Ishikawa (cell line): ENCODE data around the gene MSMB.

Experiments used
- CEBPB ChIP-seq: IDR thresholded peaks from 2 replicates; pipeline ENCODE4 v1.6.1; 2012
- CREB1 ChIP-seq: IDR thresholded peaks from 2 replicates; pipeline ENCODE4 v1.6.1; 2012; ENCODE audit warnings: low read depth
- EGR1 ChIP-seq: IDR thresholded peaks from 2 replicates; pipeline ENCODE4 v1.6.1; 2012
- EP300 ChIP-seq: IDR thresholded peaks from 2 replicates; pipeline ENCODE4 v1.6.1; 2012; ENCODE audit warnings: borderline replicate concordance
- FOXM1 ChIP-seq: IDR thresholded peaks from 2 replicates; pipeline ENCODE4 v1.6.1; 2012; ENCODE audit warnings: low read depth, borderline replicate concordance
- NFIC ChIP-seq: IDR thresholded peaks from 2 replicates; pipeline ENCODE4 v1.6.1; 2012
- RAD21 ChIP-seq: IDR thresholded peaks from 2 replicates; pipeline ENCODE4 v1.6.1; 2012; ENCODE audit warnings: low read depth
- TAF1 ChIP-seq: IDR thresholded peaks from 2 replicates; pipeline ENCODE4 v1.6.1; 2012; ENCODE audit warnings: low read depth, mild to moderate bottlenecking
- TCF12 ChIP-seq: IDR thresholded peaks from 2 replicates; pipeline ENCODE4 v1.6.1; 2012; ENCODE audit warnings: low read depth
- TEAD4 ChIP-seq: IDR thresholded peaks from 2 replicates; pipeline ENCODE4 v1.6.1; 2012
- YY1 ChIP-seq: IDR thresholded peaks from 2 replicates; pipeline ENCODE4 v1.6.1; 2012; ENCODE audit warnings: low read depth
- ZBTB7A ChIP-seq: IDR thresholded peaks from 2 replicates; pipeline ENCODE4 v1.6.1; 2012; ENCODE audit warnings: low read depth
- TF ChIP-seq, protein P1 (sequence below): IDR thresholded peaks from 2 replicates; pipeline ENCODE4 v1.6.1; 2012; ENCODE audit warnings: low read depth, mild to moderate bottlenecking
- TF ChIP-seq, protein P2 (sequence below): IDR thresholded peaks from 2 replicates; pipeline ENCODE4 v1.6.1; 2012
- TF ChIP-seq, protein P3 (sequence below): IDR thresholded peaks from 2 replicates; pipeline ENCODE4 v1.6.1; 2012

Gene MSMB

DNA sequence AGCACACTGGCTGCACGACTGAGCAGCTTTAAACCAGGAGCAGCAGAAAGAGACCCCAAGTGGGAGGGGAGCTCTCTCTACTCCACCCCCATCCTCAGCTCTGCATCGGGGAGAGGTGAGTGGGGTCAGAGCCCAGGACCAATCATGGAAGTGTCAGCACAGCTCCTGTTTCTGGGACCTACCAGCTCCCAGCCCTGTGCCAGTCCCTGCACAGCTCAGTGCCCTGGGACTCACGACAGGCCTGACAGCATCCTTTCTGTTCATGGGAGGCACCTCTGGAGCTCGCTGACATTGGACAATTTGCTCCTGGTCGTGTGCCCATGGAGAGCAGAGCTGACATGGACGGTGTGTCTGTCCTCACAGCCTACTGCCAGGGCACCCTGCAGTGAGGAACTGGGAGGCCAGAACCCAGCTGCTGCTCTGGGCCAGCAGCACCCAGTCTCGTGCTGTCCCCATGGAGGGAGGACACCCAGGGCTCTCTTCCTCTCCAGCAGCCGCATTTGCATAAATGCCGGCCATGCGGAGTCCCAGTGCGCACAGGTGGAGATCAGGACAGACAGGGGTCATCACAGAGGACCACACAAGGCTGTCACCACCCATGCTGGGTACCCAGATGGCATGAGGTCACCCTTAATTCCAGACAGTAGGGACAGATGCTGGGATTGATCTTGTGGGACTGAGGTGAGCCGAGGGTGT is 45.9 kb upstream of the MSMB start:
- TF ChIP-seq FOXM1 = no peak
- TF ChIP-seq CREB1 = no peak
- no peak for TF ChIP-seq RAD21
- TF ChIP-seq, protein P1, sequence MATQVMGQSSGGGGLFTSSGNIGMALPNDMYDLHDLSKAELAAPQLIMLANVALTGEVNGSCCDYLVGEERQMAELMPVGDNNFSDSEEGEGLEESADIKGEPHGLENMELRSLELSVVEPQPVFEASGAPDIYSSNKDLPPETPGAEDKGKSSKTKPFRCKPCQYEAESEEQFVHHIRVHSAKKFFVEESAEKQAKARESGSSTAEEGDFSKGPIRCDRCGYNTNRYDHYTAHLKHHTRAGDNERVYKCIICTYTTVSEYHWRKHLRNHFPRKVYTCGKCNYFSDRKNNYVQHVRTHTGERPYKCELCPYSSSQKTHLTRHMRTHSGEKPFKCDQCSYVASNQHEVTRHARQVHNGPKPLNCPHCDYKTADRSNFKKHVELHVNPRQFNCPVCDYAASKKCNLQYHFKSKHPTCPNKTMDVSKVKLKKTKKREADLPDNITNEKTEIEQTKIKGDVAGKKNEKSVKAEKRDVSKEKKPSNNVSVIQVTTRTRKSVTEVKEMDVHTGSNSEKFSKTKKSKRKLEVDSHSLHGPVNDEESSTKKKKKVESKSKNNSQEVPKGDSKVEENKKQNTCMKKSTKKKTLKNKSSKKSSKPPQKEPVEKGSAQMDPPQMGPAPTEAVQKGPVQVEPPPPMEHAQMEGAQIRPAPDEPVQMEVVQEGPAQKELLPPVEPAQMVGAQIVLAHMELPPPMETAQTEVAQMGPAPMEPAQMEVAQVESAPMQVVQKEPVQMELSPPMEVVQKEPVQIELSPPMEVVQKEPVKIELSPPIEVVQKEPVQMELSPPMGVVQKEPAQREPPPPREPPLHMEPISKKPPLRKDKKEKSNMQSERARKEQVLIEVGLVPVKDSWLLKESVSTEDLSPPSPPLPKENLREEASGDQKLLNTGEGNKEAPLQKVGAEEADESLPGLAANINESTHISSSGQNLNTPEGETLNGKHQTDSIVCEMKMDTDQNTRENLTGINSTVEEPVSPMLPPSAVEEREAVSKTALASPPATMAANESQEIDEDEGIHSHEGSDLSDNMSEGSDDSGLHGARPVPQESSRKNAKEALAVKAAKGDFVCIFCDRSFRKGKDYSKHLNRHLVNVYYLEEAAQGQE = no peak
- no peak for TF ChIP-seq TEAD4
- no peak for TF ChIP-seq CEBPB
- TF ChIP-seq, protein P2, sequence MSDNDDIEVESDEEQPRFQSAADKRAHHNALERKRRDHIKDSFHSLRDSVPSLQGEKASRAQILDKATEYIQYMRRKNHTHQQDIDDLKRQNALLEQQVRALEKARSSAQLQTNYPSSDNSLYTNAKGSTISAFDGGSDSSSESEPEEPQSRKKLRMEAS = no peak
- no peak for TF ChIP-seq NFIC

DNA sequence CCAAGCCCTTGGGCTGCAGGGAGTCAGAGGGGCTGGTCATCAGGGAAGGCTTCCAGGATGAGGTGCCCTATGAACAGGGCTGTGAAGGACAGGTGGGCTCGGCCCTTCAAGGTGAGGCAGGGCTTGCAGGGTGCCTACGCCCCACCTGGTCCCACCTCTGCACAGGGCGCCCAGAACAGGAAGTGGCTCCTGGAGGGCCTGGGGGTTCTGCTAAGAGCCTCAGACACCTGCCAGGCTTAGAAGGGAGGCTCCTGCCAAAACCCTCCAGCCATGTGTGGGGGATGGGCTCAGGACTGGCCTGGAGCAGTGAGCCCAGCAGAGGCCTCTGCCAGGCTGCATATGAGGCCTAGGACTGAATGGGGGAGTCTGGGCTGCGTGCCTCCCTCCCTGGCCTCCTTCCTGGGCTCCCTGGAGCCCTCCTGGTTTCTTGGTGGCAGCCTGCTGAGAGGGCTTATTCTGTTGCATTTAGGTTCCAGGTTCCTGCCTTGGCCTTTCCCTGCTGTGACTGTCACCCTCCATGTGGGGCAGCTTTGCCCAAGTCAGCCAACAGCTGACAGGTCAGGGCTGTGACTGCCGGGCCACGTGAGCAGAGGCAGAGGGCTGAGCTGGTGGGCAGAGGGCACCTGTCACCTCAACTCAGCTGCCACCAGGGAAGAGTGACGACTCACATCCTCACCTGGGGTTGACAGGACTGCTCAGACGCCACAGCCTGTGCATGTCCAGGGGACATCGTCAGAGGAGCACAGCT is 45.2 kb upstream of the MSMB start:
- TF ChIP-seq TEAD4 (no peak), ZBTB7A (no peak), NFIC (no peak), CEBPB (no peak), EP300 (no peak), TAF1 (no peak), CREB1 (no peak), EGR1 (no peak), YY1 (no peak), TCF12 (no peak)
- TF ChIP-seq, protein P3, sequence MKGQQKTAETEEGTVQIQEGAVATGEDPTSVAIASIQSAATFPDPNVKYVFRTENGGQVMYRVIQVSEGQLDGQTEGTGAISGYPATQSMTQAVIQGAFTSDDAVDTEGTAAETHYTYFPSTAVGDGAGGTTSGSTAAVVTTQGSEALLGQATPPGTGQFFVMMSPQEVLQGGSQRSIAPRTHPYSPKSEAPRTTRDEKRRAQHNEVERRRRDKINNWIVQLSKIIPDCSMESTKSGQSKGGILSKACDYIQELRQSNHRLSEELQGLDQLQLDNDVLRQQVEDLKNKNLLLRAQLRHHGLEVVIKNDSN = no peak

DNA sequence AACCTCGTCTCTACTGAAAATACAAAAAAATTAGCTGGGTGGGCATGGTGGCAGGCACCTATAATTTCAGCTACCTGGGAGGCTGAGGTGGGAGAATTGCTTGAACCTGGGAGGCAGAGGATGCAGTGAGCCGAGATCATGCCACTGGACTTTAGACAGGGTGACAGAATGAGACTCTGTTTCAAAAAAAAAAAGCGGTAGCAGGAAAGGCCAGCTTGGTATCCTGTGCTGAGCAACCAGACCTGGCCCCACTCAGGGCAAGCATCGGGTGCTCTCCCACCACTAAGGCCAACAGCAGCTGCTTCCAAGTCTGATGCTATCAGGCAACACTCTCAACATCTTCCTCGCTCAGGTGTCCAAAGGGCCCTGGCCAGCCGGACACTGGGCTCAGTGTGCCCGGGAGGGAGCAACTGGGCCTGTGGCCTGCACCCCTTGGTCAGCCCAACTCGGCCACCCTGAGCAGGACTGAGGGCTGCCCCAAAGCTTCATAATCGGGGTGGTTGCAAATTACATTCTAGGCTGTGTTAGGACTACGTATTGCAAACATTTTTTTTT is 44.3 kb upstream of the MSMB start:
- TF ChIP-seq, protein P1 = no peak
- TF ChIP-seq, protein P3 = no peak
- TF ChIP-seq EGR1 (no peak), FOXM1 (no peak), CEBPB (no peak), YY1 (no peak), TEAD4 (no peak), TCF12 (no peak), CREB1 (no peak), NFIC (no peak)

DNA sequence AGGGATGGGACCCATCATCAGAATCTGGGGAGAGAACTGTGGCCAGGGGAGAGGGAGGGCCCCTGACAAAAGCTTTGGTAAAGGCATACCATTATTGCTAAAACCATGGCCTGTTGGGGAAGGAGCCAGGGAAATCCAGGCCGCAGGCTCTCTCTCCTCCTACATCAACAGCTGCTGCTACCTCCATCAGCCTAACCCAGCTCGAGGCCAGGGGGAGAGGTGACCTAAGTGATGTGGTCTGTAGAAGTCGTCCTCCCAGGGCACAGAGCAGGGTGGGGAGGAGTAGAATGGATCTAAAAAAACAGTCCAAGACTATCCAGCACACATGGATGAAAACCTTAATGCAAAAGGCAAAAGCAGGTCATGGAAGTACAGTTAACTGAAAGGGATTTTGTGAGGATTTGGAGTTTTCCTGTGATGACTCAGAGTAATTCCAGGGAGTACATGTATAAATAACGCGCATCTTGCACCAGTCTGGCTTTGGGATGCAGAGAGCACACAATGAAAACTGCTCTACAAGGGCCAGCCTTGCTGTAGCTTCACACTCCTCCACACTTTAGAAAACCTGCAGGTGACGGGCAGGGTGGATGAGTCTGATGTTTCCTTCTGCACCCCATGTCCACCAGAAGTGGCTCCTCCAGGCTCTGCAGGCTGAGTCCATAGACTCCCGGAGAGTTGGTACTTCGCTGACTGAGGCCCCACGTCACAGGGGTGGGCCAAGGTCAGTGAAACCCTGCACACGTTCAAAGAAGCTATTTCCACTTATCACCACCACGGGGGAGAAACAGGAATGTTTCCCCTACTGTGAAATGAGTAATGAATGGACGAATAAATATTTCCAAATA is 38.5 kb upstream of the MSMB start:
- no peak for TF ChIP-seq NFIC
- no peak for TF ChIP-seq EGR1
- TF ChIP-seq TCF12 = no peak
- TF ChIP-seq EP300 = no peak
- TF ChIP-seq CEBPB = no peak
- TF ChIP-seq ZBTB7A = no peak
- no peak for TF ChIP-seq YY1
- TF ChIP-seq, protein P2 = no peak
- TF ChIP-seq, protein P1 = no peak
- TF ChIP-seq, protein P3 = no peak
